ENCODE measurements around the gene CDC5L. TPM values are rescaled to one million over a fixed set of nuclear protein-coding genes. Genes with fewer than 3 reads are reported as not detected.

CDC5L gene
- total RNA-seq, 1 experiment from 2014 or later = 23.8 TPM

- peaks cover 66% of the 10 kb centered on the region for H3K36me3 Mint-ChIP-seq (ENCODE audit: insufficient read depth, unreplicated experiment)
- no peaks in the 10 kb centered on the region for H3K4me1 Mint-ChIP-seq (ENCODE audit: low read depth, unreplicated experiment)
- ChIA-PET POLR2A (no interaction called here), CTCF (no interaction called here)
- no peaks in the 10 kb centered on the region for H3K27me3 ChIP-seq (replicated peaks; ENCODE audit: control insufficient read depth, insufficient read depth, low read length)
- H3K27me3 Mint-ChIP-seq (ENCODE audit: insufficient read depth, unreplicated experiment) = no peaks in the 10 kb centered on the region
- no peaks in the 10 kb centered on the region for H3K4me1 ChIP-seq
- H3K4me3 Mint-ChIP-seq (ENCODE audit: unreplicated experiment) = no peak overlapping the region
- no peaks in the 10 kb centered on the region for H3K9me3 Mint-ChIP-seq (ENCODE audit: unreplicated experiment)
- no peak overlapping the region for H3K4me3 ChIP-seq (ENCODE audit: low read depth, low read length)
- no peak overlapping the region for H3K27ac Mint-ChIP-seq (ENCODE audit: unreplicated experiment)
- no peak for DNase-seq
- peaks cover 3% of the 10 kb centered on the region; the same call in 1 of the 2 replicates for H3K36me3 ChIP-seq (ENCODE audit: control insufficient read depth, insufficient read depth, low read length)
- BruUV-seq (replicated peaks) = no TSS peak
- intact Hi-C loops (cut with micrococcal nuclease; ENCODE audit: unreplicated experiment) = no loop called here
- no peak for TF ChIP-seq CTCF (IDR thresholded peaks at IDR 0.05; ENCODE audit: insufficient read depth in 1 of 2, low read depth in 1 of 2, low read length in 1 of 2, severe bottlenecking in 1 of 2, unreplicated experiment in 1 of 2)
- no peaks in the 10 kb centered on the region for H3K9me3 ChIP-seq
These were observed 27.9 kb downstream of the CDC5L start for GRCh38 chr6:44415449-44415848.

DNA sequence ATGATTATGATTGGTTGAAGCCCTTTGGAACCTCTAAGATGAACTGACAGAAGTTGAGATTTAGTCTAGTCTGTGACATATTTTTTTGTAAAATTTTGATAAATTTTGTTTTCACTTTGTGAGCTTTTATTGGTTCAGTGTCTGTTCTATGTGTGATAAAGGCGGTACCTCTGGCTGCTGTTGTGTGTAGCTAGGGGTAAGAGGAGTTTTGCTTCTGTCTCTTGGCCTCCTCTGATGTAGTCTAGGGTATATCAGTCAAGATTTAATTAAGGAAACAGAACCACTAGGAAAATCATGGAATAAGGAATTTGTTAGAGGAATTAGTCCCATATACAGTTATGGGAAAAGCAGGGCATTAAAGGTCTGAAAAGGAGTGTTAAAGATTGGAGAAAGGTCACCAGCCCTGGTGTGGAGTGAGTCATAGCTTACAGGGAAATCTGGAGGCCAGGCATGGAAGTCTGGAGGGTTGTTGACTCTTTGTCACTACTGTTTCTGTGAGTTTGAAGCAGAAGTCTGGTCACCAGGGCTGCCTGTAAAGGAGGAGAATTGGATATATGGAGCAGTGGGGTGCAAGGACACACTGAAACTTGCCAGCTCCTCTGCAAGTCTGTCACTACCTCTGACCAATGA, 28.5 kb downstream of the CDC5L start:
- ChIA-PET CTCF (no interaction called here), POLR2A (no interaction called here)
- Mint-ChIP-seq H3K27ac (ENCODE audit: unreplicated experiment) (no peak overlapping the region), H3K36me3 (ENCODE audit: insufficient read depth, unreplicated experiment) (peaks cover 67% of the 10 kb centered on the region), H3K4me3 (ENCODE audit: unreplicated experiment) (no peak overlapping the region), H3K9me3 (ENCODE audit: unreplicated experiment) (no peaks in the 10 kb centered on the region), H3K27me3 (ENCODE audit: insufficient read depth, unreplicated experiment) (no peaks in the 10 kb centered on the region), H3K4me1 (ENCODE audit: low read depth, unreplicated experiment) (peaks cover 5% of the 10 kb centered on the region)
- BruUV-seq (replicated peaks) = no TSS peak
- Histone ChIP-seq H3K4me3 (ENCODE audit: low read depth, low read length) (no peak overlapping the region), H3K4me1 (no peaks in the 10 kb centered on the region), H3K36me3 (ENCODE audit: control insufficient read depth, insufficient read depth, low read length) (peaks cover 3% of the 10 kb centered on the region; the same call in 1 of the 2 replicates), H3K27me3 (replicated peaks; ENCODE audit: control insufficient read depth, insufficient read depth, low read length) (no peaks in the 10 kb centered on the region), H3K9me3 (no peaks in the 10 kb centered on the region)
- TF ChIP-seq CTCF (IDR thresholded peaks at IDR 0.05; ENCODE audit: insufficient read depth in 1 of 2, low read depth in 1 of 2, low read length in 1 of 2, severe bottlenecking in 1 of 2, unreplicated experiment in 1 of 2) = no peak
- DNase-seq = no peak
- intact Hi-C loops (cut with micrococcal nuclease; ENCODE audit: unreplicated experiment) = no loop called here

- CTCF ChIA-PET = no interaction called here
- Mint-ChIP-seq H3K4me1 (ENCODE audit: low read depth, unreplicated experiment) (peaks cover 6% of the 10 kb centered on the region), H3K27me3 (ENCODE audit: insufficient read depth, unreplicated experiment) (no peaks in the 10 kb centered on the region)
These were observed 35.0 kb downstream of the CDC5L start for GRCh38 chr6:44422531-44422930.

More at GRCh38 chr6:44422531-44422930, 35.0 kb downstream of the CDC5L start:
- TF ChIP-seq CTCF (IDR thresholded peaks at IDR 0.05; ENCODE audit: insufficient read depth in 1 of 2, low read depth in 1 of 2, low read length in 1 of 2, severe bottlenecking in 1 of 2, unreplicated experiment in 1 of 2) = no peak
- DNase-seq = no peak
- Histone ChIP-seq H3K27me3 (replicated peaks; ENCODE audit: control insufficient read depth, insufficient read depth, low read length) (no peaks in the 10 kb centered on the region), H3K4me1 (no peaks in the 10 kb centered on the region), H3K4me3 (ENCODE audit: low read depth, low read length) (no peak overlapping the region), H3K36me3 (ENCODE audit: control insufficient read depth, insufficient read depth, low read length) (peaks cover 1% of the 10 kb centered on the region; the same call in 1 of the 2 replicates), H3K9me3 (no peaks in the 10 kb centered on the region)
- no TSS peak for BruUV-seq (replicated peaks)
- Mint-ChIP-seq H3K4me3 (ENCODE audit: unreplicated experiment) (no peak overlapping the region), H3K9me3 (ENCODE audit: unreplicated experiment) (no peaks in the 10 kb centered on the region), H3K36me3 (ENCODE audit: insufficient read depth, unreplicated experiment) (peaks cover 72% of the 10 kb centered on the region), H3K27ac (ENCODE audit: unreplicated experiment) (no peak overlapping the region)
- POLR2A ChIA-PET = no interaction called here
- intact Hi-C loops (cut with micrococcal nuclease; ENCODE audit: unreplicated experiment) = no loop called here
